ENCODE data around the gene TRIO.

TRIO gene

GRCh38 chr5:14182761-14183160 is 39.6 kb downstream of the TRIO start:
- Histone ChIP-seq H3K9me3 (ENCODE audit: control insufficient read depth, insufficient read depth, low read depth, low read length) (no peaks in the 10 kb centered on the region), H3K4me3 (ENCODE audit: low read depth, low read length) (no peak overlapping the region), H3K36me3 (ENCODE audit: control insufficient read depth in 2 of 2, insufficient read depth in 1 of 2, low read length in 2 of 2) (no peaks in the 10 kb centered on the region), H3K4me1 (ENCODE audit: control insufficient read depth, insufficient read depth, low read length) (peaks cover 78% of the 10 kb centered on the region), H3K27ac (ENCODE audit: extremely low read depth, low read depth, low read length) (peak overlapping the region; percentile 61; the same call in 1 of the 2 replicates)
- CTCF ChIA-PET, result interaction anchor here (0.7 to 1.1 kb wide), 3 partner anchors 9 to 197 kb away, joined by 3 to 4 read pairs (median 3); no protein-coding TSS in a partner anchor
- TF ChIP-seq GFI1B (tag by site-specific recombination; IDR thresholded peaks at IDR 0.05) (no peak), ZBTB44 (tag by site-specific recombination; IDR thresholded peaks at IDR 0.05) (no peak), PBX3 (CRISPR knock-in tag; IDR thresholded peaks at IDR 0.05) (no peak), PRDM10 (tag by site-specific recombination; IDR thresholded peaks at IDR 0.05) (peak; percentile 38; the same call in 1 of the 2 replicates), ZBTB17 (tag by site-specific recombination; IDR thresholded peaks at IDR 0.05) (0 out of 2 replicates have a peak, but pooled peaks have one; percentile 15), ZNF600 (tag by site-specific recombination; IDR thresholded peaks at IDR 0.05) (peak; percentile 89), ZNF2 (tag by site-specific recombination; IDR thresholded peaks at IDR 0.05) (peak; percentile 23; the same call in 1 of the 2 replicates), ZSCAN30 (tag by site-specific recombination; IDR thresholded peaks at IDR 0.05) (peak; percentile 30; the same call in 1 of the 2 replicates), ZNF585B (tag by site-specific recombination; IDR thresholded peaks at IDR 0.05) (no peak), ZNF354C (tag by site-specific recombination; IDR thresholded peaks at IDR 0.05; ENCODE audit: borderline replicate concordance, low read depth) (no peak), ZBTB10 (tag by site-specific recombination; IDR thresholded peaks at IDR 0.05) (no peak), IKZF3 (tag by site-specific recombination; IDR thresholded peaks at IDR 0.05) (peak; percentile 90), ZBTB20 (tag by site-specific recombination; IDR thresholded peaks at IDR 0.05) (peak; percentile 35; the same call in 1 of the 2 replicates), ZBTB48 (tag by site-specific recombination; IDR thresholded peaks at IDR 0.05) (peak; percentile 52; the same call in 1 of the 2 replicates), ZBTB11 (tag by site-specific recombination; conservative IDR thresholded peaks at IDR 0.05; ENCODE audit: low read depth) (peak; percentile 64), ZNF561 (tag by site-specific recombination; IDR thresholded peaks at IDR 0.05; ENCODE audit: borderline replicate concordance) (0 out of 2 replicates have a peak, but pooled peaks have one; percentile 15), RBAK (tag by site-specific recombination; IDR thresholded peaks at IDR 0.05) (no peak), ZNF660 (tag by site-specific recombination; IDR thresholded peaks at IDR 0.05) (no peak), ZNF335 (tag by site-specific recombination; conservative IDR thresholded peaks at IDR 0.05) (0 out of 2 replicates have a peak, but pooled peaks have one; percentile 13), KLF16 (tag by site-specific recombination; IDR thresholded peaks at IDR 0.05) (no peak)
- POLR2A ChIA-PET, result interaction anchor here (0.8 kb wide), 1 partner anchor 26 kb away, joined by 3 read pairs; no protein-coding TSS in a partner anchor
